ENCODE results near the gene NPL. TPM values are rescaled to one million over a fixed set of nuclear protein-coding genes. Genes with fewer than 3 reads are reported as not detected.

Gene NPL
- total RNA-seq, 4 donors from 2014 or later, result 16.2 to 132 (median 30.0) TPM

DNA sequence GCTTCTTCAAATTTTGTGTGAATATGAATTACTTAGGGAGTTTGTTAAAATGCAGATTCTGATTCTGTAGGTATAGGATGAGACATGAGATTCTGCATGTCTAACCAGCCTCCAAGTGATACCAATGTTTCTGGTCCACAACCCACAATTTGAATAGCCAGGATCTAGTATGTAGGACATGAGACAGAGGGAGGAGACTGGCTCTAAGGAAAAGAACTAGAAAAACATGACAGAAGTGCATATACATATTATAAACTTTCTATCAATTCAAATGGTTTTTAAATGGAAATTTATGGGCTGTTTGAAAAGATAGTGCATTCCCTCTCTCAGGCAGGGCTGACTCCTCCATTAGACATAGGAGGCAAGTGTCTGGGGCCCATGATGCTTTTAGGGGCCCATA is 33.9 kb upstream of the NPL start:
- TF ChIP-seq CTCF (IDR thresholded peaks at IDR 0.05; ENCODE audit: low read depth), result no peak

- TF ChIP-seq CTCF (IDR thresholded peaks at IDR 0.05; ENCODE audit: low read depth), result no peak
Measured at GRCh38 chr1:182756423-182756822, 33.1 kb upstream of the NPL start.

DNA sequence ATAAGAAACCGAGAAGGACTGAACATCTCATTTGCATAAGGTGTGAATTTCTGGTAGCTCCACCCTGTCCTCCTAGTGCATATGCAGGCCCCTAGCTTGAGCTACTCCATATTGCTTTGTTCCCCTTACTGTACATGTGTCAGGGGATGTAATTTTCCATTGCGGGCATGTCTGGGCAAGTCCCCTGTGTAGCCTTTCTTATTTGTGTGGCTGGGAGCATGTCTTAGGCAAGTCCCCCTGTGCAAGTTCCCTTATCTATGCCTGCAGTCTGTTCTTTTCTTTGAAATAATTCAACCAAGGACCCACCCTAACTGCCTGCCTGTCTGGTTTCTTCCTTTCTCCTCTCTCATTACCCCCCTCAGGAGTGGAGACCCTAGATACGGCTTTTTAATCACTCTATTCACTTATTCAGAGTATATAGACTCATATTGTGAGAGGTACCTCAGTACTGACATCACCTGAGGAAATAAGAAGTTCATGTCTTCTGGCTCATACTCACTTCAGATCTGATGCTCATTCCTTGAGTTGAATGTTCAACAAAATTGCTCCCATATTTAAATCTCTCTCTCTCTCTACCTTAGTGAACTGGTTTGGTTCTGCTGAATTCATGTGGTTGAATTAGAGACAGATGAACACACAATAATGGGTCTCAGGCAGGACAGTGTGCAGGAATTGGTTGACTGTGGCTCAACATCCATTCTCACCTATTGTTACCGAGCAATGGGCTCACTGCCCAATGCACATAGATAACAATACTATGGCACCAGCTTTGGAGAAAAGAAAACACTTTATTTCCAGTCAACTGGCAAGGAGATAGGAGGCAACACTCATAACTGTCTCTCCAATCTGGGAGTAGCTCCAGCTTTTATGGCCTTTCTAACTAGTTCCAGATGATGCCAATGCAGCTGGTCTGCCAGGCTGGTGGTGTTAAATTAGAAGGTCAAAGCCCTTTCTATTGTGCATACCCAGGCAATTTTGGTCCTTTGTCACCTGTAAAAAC is 27.9 kb upstream of the NPL start:
- TF ChIP-seq CTCF (IDR thresholded peaks at IDR 0.05; ENCODE audit: low read depth), result no peak

DNA sequence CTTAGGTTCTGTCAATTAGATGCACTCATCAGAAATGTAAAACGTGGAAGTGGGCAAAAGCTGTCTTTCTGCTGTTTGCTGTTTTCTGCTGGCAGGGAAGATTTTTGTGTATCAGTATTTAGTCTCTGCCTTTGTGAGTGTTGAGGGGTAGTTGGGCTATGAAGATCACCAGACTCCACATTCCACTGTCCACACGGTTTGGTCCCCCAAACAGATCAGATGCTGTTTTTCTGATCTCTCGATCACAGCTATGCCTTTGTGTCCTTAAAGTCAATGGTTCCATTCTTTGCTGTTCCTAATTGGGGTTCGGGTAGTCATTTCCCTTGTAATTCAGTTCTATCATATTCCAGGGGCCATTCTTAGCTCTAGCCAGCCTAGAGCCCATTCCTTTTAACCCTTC is 27.0 kb upstream of the NPL start:
- TF ChIP-seq CTCF (IDR thresholded peaks at IDR 0.05; ENCODE audit: low read depth), result no peak

GRCh38 chr1:182764029-182764727 is 25.4 kb upstream of the NPL start:
- TF ChIP-seq CTCF (IDR thresholded peaks at IDR 0.05; ENCODE audit: low read depth), result no peak

DNA sequence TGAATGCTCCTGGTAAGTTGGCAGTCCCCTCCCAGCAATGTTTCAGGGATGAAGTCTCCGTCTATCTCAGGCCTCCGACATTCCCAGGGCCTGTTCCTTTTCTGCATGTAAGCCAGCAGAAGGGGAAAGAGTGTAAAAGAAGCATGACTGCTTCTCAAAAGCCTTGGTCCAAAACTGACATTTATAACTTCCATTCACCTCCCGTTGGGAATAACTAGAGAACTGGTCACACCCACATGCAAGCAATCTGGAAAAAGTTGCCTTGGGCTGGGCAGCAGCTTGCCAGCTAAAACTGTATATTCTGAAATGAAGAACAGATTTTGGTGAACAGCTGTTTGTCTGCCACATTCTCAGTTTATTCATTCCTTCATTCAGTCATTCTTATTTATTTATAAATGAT is 24.2 kb upstream of the NPL start:
- TF ChIP-seq CTCF (IDR thresholded peaks at IDR 0.05; ENCODE audit: low read depth), result no peak

- TF ChIP-seq CTCF (IDR thresholded peaks at IDR 0.05; ENCODE audit: low read depth), result no peak
Measured at GRCh38 chr1:182766050-182766449, 23.5 kb upstream of the NPL start.

All from subcutaneous adipose tissue (tissue), 4 donors.